Measurements from ENCODE around the gene PPIP5K2.

- no peak for TF ChIP-seq RFX5 (IDR thresholded peaks at IDR 0.05; ENCODE audit: borderline replicate concordance, low read depth, low read length)
- no peak for TF ChIP-seq SIX5 (IDR thresholded peaks at IDR 0.05; ENCODE audit: low read depth, low read length)
- TF ChIP-seq POLR2AphosphoS5 (IDR thresholded peaks at IDR 0.05; ENCODE audit: low read depth, low read length) = no peak
- TF ChIP-seq CTCF (IDR thresholded peaks at IDR 0.05; ENCODE audit: control extremely low read depth in 1 of 3, insufficient read depth in 1 of 3, low read depth in 1 of 3, low read length in 3 of 3) = no peak
- no peak for TF ChIP-seq CHD2 (IDR thresholded peaks at IDR 0.05; ENCODE audit: low read length)
Measured at GRCh38 chr5:103234239-103234975, 114.3 kb downstream of the PPIP5K2 start.

Measured in H1 (cell line).